Retinal pigment epithelial cell (primary cell): ENCODE measurements around the gene DAAM1.

Experiments
- DNase-seq: peaks from one replicate; pipeline ENCODE4 v3.0.0-alpha.2; 2010; ENCODE audit warnings: low read depth
- H3K4me3 ChIP-seq: 2 replicates; pipeline ENCODE4 v1.5.1; 2011; ENCODE audit warnings: mild to moderate bottlenecking, low read length, control low read depth, moderate library complexity
- TF ChIP-seq, protein P1 (sequence below): conservative IDR thresholded peaks from 2 replicates; pipeline ENCODE4 v1.5.1; 2011; ENCODE audit warnings: low read depth, low read length, control low read depth, inconsistent platforms

The DAAM1 gene

DNA sequence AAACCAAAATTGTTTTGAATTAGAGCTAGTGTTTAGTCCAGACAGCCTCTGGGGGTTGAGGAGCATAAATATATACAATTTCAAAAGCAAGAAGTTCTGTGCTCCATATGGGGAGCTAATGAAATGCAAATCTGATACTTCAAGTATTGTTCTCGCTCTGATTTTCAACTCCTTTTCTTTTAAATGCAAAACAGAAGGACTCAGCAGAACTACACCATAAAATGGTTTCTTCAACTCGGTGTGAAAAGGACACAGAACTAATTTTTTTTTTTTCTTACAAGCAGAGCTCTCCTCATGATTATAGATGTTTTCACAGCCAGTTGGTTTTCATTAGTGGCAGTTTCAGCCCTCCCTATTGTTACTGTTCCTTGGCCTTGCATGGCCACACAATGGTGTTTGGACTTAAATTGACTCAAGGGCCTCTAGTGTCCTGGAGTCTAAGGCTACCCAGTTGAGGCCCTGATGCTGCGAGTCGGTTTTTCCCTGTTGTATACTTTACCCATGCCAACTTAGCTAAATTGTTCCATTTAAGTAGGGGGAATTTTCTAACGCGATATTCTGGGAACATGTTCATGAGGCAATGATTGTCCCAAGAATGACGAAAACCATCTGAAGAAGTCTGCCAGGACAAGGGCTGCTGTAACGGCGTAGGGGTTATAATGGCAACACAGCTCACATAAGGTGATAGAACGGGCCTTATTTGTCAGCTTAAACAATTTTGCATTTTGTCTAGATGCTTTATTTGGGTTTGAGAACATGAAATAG is 156.4 kb downstream of the DAAM1 start:
- TF ChIP-seq, protein P1, sequence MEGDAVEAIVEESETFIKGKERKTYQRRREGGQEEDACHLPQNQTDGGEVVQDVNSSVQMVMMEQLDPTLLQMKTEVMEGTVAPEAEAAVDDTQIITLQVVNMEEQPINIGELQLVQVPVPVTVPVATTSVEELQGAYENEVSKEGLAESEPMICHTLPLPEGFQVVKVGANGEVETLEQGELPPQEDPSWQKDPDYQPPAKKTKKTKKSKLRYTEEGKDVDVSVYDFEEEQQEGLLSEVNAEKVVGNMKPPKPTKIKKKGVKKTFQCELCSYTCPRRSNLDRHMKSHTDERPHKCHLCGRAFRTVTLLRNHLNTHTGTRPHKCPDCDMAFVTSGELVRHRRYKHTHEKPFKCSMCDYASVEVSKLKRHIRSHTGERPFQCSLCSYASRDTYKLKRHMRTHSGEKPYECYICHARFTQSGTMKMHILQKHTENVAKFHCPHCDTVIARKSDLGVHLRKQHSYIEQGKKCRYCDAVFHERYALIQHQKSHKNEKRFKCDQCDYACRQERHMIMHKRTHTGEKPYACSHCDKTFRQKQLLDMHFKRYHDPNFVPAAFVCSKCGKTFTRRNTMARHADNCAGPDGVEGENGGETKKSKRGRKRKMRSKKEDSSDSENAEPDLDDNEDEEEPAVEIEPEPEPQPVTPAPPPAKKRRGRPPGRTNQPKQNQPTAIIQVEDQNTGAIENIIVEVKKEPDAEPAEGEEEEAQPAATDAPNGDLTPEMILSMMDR = no peak

DNA sequence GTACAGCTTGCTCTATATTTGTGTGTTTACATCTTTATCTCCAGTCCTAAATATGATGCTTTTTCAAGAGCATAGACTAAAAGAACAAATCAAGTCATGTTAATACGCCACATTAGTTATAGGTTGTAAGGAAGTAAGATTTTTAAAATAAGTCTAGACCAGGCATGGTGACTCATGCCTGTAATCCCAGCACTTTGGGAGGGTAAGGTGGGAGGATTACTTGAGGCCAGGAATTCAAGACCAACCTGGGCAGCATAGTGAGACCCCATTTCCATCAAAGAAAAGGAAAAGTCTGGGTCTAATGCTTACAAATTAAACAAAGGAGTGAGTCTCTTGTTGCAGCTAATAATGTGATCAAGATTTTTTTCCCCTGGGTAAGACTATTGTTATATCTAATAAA is 157.9 kb downstream of the DAAM1 start:
- no peak overlapping the region for H3K4me3 ChIP-seq
- no peak for DNase-seq
- TF ChIP-seq, protein P1 = no peak

More for the DNA sequence above, 156.4 kb downstream of the DAAM1 start:
- DNase-seq = no peak
- no peak overlapping the region for H3K4me3 ChIP-seq

DNA sequence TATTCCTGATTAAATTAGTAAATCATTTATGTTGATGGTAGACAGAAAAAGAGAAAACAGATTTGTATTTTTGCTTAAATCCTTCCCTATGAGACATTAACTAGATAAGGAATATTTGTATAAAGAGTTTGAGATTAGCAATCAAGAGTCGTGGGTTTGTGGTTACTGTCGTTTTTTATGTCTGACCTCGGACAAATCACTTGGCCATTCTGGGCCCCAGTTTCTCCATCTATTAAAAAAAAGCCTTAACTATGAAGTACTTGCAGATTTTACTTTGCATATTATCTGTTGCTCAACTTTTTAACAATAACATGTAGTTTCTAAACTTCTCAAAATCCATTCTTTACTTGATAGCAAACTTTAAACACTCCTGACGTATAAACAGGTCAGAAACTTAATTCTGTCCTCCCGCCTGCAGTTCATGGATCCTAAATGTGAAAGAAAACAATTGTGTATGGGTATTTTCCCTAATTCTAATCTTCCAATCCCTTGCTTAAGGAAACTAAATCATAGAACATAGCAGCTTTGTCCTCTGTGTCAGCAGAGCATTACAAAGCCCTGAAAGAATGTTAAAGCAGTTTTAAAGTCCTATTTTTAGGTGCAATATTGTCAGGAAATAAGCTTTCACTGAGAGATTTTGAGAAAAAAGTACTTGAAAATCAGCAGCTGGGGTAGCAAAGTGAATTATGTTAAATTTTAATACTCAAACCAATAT is 158.5 kb downstream of the DAAM1 start:
- no peak overlapping the region for H3K4me3 ChIP-seq
- DNase-seq = no peak
- TF ChIP-seq, protein P1 = no peak

DNA sequence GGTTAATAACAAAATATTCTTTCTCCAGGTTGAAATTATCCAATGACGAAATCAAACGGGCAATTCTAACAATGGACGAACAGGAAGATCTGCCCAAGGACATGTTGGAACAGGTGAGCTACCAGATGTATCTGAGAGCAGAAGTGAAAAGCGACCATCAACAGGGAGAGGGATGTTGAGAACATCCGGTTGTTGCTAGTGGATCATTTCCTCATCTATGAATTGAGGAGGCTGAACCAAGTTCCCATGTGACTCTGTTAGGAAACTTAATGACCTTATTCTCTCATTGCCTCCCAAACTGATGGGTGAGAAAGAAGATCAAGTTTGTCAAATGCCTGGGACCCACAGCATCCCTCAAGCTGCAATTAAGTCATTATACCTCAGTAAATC is 159.0 kb downstream of the DAAM1 start:
- H3K4me3 ChIP-seq = no peak overlapping the region
- TF ChIP-seq, protein P1 = no peak
- no peak for DNase-seq

DNA sequence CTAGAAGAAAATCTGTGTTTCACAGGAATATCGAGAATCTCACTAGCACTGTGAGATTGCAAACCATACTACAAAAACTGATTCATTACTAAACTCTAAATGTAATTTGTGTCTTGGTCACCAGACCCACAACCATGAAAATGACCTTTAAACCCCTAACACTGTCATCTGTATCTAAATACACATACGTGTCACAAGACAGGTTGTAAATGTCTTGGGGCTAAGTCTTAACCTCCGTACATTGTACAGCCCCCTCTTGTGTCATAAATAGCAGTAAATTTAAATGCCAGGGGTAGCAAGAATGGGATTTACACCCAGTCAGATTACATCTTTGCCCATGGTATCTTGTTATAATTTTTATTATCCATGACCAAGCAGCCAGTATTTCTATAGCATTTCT is 159.4 kb downstream of the DAAM1 start:
- no peak overlapping the region for H3K4me3 ChIP-seq
- no peak for DNase-seq
- TF ChIP-seq, protein P1 = no peak

DNA sequence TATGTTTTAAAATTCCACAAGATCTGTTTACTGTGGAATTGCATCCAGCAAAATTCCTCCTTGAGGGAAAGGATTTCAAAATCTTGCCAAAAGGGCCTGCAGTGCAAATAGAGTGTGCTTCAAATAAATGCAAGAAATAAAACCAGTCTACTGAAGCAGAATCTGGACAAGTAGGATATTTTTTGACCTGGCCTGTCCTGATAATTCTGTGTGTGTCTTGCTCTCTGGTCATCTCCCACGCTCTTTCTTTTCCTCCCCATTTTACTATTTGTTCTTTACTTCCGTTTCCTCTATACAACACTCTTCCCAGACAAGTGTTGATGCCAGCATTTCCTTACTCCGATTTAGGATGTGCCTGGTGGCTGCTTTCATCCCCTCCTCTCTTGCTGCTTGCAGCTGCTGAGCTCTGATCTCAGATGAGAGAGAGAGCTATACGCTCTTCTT is 160.8 kb downstream of the DAAM1 start:
- H3K4me3 ChIP-seq = no peak overlapping the region
- TF ChIP-seq, protein P1 = no peak
- DNase-seq = no peak

DNA sequence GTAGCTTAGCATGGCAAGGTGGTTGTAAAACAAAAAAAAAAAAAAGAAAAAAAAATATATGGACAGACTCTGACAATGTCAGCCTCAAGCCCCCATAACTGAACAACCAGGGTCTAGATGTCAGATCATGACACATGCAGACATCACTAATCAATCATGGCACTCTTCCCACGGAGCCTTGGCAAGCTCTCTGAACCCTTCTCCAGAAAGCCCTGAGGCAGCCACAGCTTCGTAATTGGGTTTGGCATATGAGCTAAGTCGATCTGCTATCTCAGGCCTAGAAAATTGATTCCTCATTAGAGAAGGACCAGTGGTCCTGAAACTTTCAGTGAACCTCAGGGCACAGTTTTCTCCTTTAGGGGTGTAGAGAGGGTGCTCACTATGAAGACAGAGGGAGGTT is 164.5 kb downstream of the DAAM1 start:
- H3K4me3 ChIP-seq = no peak overlapping the region
- DNase-seq = no peak
- TF ChIP-seq, protein P1 = no peak
